ENCODE measurements around the gene HLA-A.

GRCh38 chr6:29924287-29924686 lies 18.0 kb upstream of the HLA-A start:
- TF ChIP-seq CTCF (IDR thresholded peaks at IDR 0.05; ENCODE audit: poor library complexity) (no peak), EZH2 (IDR thresholded peaks at IDR 0.05; ENCODE audit: borderline replicate concordance) (no peak)
